ENCODE measurements around the gene GSE1.

GRCh38 chr16:85688586-85689284 lies 75.6 kb downstream of the GSE1 start, which contains the start of gene GINS2:
- TF ChIP-seq POLR2A (IDR thresholded peaks at IDR 0.05; ENCODE audit: extremely low read depth, insufficient read length) (peak; percentile 56), CTCF (IDR thresholded peaks at IDR 0.05; ENCODE audit: low read depth, low read length) (no peak)

All from NB4 (cell line).